ENCODE results near the gene NTPCR.

DNA sequence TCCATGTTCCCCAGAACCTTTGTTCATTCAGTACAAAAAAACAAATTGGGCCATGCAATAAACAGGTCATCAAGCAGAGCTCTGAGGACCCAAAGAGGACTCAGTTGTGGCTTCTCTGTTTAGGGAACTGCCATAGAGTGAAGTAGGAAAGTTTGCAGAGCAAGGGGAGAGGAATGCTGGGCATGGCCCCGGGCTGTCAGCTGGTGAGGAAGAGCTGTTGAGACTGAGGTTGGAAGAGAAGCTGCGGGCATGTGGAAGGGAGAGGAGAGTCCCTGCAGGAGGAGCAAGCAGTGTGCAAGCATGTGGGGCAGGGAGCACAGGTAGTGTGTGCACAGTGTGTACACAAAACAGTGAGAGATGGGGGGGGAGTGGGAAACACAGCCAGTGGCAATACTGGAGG is 71.8 kb downstream of the NTPCR start:
- TF ChIP-seq, protein P1, sequence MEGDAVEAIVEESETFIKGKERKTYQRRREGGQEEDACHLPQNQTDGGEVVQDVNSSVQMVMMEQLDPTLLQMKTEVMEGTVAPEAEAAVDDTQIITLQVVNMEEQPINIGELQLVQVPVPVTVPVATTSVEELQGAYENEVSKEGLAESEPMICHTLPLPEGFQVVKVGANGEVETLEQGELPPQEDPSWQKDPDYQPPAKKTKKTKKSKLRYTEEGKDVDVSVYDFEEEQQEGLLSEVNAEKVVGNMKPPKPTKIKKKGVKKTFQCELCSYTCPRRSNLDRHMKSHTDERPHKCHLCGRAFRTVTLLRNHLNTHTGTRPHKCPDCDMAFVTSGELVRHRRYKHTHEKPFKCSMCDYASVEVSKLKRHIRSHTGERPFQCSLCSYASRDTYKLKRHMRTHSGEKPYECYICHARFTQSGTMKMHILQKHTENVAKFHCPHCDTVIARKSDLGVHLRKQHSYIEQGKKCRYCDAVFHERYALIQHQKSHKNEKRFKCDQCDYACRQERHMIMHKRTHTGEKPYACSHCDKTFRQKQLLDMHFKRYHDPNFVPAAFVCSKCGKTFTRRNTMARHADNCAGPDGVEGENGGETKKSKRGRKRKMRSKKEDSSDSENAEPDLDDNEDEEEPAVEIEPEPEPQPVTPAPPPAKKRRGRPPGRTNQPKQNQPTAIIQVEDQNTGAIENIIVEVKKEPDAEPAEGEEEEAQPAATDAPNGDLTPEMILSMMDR (IDR thresholded peaks at IDR 0.05): no peak
- TF ChIP-seq POLR2A (IDR thresholded peaks at IDR 0.05): no peak
